SU-DHL-6 (cell line): ENCODE measurements around the gene RNF4.

Experiments used
- H2AFZ ChIP-seq: fragments of 200-600 bp; sonication (generic); 2 replicates; pipeline ENCODE4 v1.6.1; 2014; ENCODE audit warnings: low read depth, mild to moderate bottlenecking, moderate library complexity, mixed read lengths, antibody characterized with exemption, low read length; ENCODE audit not compliant: severe bottlenecking
- H3F3A ChIP-seq: fragments of 200-600 bp; shearing (Covaris generic); 2 replicates; pipeline ENCODE4 v1.6.0; 2016; ENCODE audit warnings: antibody characterized with exemption, mild to moderate bottlenecking; ENCODE audit not compliant: insufficient read depth
- H3K27ac ChIP-seq: fragments of 200-600 bp; sonication (generic); 2 replicates; pipeline ENCODE4 v1.5.1; 2016; ENCODE audit warnings: low read depth, mild to moderate bottlenecking, low read length, moderate library complexity, mixed read lengths
- H3K27me3 ChIP-seq: fragments of 200-600 bp; sonication (generic), shearing (Covaris generic); 2 replicates; pipeline ENCODE4 v1.6.0; 2014; ENCODE audit warnings: mild to moderate bottlenecking, low read length
- H3K36me3 ChIP-seq: fragments of 200-600 bp; sonication (generic); 2 replicates; pipeline ENCODE4 v1.6.1; 2014; ENCODE audit warnings: mild to moderate bottlenecking, low read length, mixed read lengths
- H3K4me2 ChIP-seq: fragments of 300-600, 200-600 bp; shearing (Covaris generic), sonication (generic); 2 replicates; pipeline ENCODE4 v1.6.0; 2014; ENCODE audit warnings: low read length, low read depth, mild to moderate bottlenecking; ENCODE audit not compliant: poor library complexity, severe bottlenecking
- H3K4me3 ChIP-seq: fragments of 200-600 bp; sonication (generic); 2 replicates; pipeline ENCODE4 v1.5.1; 2014; ENCODE audit warnings: antibody characterized with exemption, low read length, mild to moderate bottlenecking, mixed read lengths; ENCODE audit not compliant: insufficient read depth, poor library complexity, severe bottlenecking
- H3K79me2 ChIP-seq: fragments of 200-600 bp; sonication (generic); 2 replicates; pipeline ENCODE4 v1.6.1; 2014; ENCODE audit warnings: mild to moderate bottlenecking, low read length, moderate library complexity; ENCODE audit not compliant: insufficient read depth
- H3K9ac ChIP-seq: fragments of 200-600 bp; sonication (generic); 2 replicates; pipeline ENCODE4 v1.7.0; 2014; ENCODE audit warnings: mild to moderate bottlenecking, low read length
- H3K9me2 ChIP-seq: fragments of 200-600 bp; sonication (generic); replicated peaks from 2 replicates; pipeline ENCODE4 v1.6.1; 2014; ENCODE audit warnings: low read length; ENCODE audit not compliant: insufficient read depth
- H3K9me3 ChIP-seq: fragments of 200-600 bp; sonication (generic); 2 replicates; pipeline ENCODE4 v1.6.1; 2014; ENCODE audit warnings: low read length, mixed read lengths; ENCODE audit not compliant: insufficient read depth
- H4K20me1 ChIP-seq: fragments of 200-600 bp; sonication (generic); 2 replicates; pipeline ENCODE4 v1.6.1; 2014; ENCODE audit warnings: low read depth, mild to moderate bottlenecking, antibody characterized with exemption, low read length, moderate library complexity, mixed read lengths
- EZH2phosphoT487 ChIP-seq: fragments of 200-600 bp; sonication (generic), shearing (Covaris generic); conservative IDR thresholded peaks from 2 replicates; pipeline ENCODE4 v1.6.1; 2018; ENCODE audit warnings: mild to moderate bottlenecking, antibody characterized with exemption, low read length, moderate library complexity, mixed read lengths
- TF ChIP-seq, protein P1 (sequence below): fragments of 200-600 bp; sonication (generic); IDR thresholded peaks from one replicate; pipeline ENCODE4 v1.5.1; 2017; ENCODE audit warnings: antibody characterized with exemption, mild to moderate bottlenecking, low read length, moderate library complexity; ENCODE audit not compliant: insufficient read depth, poor library complexity, severe bottlenecking

Gene RNF4

GRCh38 chr4:2442175-2442993 lies 26.5 kb upstream of the RNF4 start:
- H2AFZ ChIP-seq = peak overlapping the region; percentile 97
- no peak overlapping the region for H3K4me3 ChIP-seq
- H3F3A ChIP-seq = no peaks in the 10 kb centered on the region
- no peak overlapping the region for H3K27ac ChIP-seq
- H3K4me2 ChIP-seq = no peak overlapping the region
- no peaks in the 10 kb centered on the region for H3K9me3 ChIP-seq
- no peaks in the 10 kb centered on the region for H4K20me1 ChIP-seq
- TF ChIP-seq EZH2phosphoT487 = no peak
- TF ChIP-seq, protein P1, sequence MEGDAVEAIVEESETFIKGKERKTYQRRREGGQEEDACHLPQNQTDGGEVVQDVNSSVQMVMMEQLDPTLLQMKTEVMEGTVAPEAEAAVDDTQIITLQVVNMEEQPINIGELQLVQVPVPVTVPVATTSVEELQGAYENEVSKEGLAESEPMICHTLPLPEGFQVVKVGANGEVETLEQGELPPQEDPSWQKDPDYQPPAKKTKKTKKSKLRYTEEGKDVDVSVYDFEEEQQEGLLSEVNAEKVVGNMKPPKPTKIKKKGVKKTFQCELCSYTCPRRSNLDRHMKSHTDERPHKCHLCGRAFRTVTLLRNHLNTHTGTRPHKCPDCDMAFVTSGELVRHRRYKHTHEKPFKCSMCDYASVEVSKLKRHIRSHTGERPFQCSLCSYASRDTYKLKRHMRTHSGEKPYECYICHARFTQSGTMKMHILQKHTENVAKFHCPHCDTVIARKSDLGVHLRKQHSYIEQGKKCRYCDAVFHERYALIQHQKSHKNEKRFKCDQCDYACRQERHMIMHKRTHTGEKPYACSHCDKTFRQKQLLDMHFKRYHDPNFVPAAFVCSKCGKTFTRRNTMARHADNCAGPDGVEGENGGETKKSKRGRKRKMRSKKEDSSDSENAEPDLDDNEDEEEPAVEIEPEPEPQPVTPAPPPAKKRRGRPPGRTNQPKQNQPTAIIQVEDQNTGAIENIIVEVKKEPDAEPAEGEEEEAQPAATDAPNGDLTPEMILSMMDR = no peak
- no peaks in the 10 kb centered on the region for H3K27me3 ChIP-seq
- no peaks in the 10 kb centered on the region for H3K79me2 ChIP-seq
- H3K9me2 ChIP-seq = no peaks in the 10 kb centered on the region
- no peaks in the 10 kb centered on the region for H3K36me3 ChIP-seq
- H3K9ac ChIP-seq = no peak overlapping the region

GRCh38 chr4:2443061-2443730 lies 25.7 kb upstream of the RNF4 start:
- no peak for TF ChIP-seq EZH2phosphoT487
- TF ChIP-seq, protein P1 = no peak

DNA sequence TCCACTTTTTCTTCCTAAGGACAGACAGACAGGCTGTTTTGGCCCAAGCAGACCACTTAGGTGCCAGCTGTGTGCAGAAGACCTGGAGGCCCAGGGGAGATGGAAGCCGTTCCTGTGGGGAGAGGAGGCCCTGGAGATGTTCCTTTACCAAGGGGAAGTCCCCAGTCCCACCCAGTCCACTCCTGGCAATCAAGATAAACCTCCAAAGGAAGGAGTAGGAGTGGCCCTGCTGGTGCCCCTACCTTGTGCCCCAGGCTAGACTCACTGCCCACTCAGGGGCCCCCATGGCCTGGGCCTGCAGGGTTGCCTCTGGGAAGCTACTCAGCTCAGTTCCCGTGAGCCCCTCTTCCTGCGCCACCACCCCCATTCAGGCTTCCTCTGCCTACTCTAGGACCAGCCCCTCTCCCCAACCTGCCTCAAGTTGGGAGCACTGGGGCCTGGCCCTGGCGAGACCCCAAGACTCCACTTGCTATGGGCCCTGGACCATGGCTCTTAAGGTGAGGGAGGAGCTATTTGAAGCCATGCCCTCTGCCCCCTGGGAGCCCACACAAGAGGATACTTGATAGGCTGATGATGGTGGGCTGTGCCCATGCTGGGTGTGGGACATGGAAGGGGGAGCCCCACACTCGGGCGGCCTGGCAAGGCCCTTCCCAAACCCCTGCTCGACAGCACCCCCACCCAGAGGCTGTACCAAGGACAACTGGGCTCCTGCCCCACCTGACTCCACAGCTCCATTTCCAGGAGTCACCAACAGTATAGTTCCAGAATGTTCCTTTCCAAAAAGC lies 24.8 kb upstream of the RNF4 start:
- TF ChIP-seq, protein P1 = no peak
- TF ChIP-seq EZH2phosphoT487 = no peak
- Histone ChIP-seq H3K9me3 (no peaks in the 10 kb centered on the region), H4K20me1 (no peaks in the 10 kb centered on the region), H2AFZ (no peak overlapping the region), H3K4me2 (no peak overlapping the region), H3K9ac (no peak overlapping the region), H3K27me3 (no peaks in the 10 kb centered on the region), H3F3A (no peaks in the 10 kb centered on the region), H3K27ac (no peak overlapping the region), H3K79me2 (no peaks in the 10 kb centered on the region), H3K9me2 (no peaks in the 10 kb centered on the region), H3K4me3 (no peak overlapping the region), H3K36me3 (no peaks in the 10 kb centered on the region)

More at GRCh38 chr4:2443061-2443730, 25.7 kb upstream of the RNF4 start:
- no peaks in the 10 kb centered on the region for H3K36me3 ChIP-seq
- no peak overlapping the region for H3K4me3 ChIP-seq
- no peaks in the 10 kb centered on the region for H3K9me3 ChIP-seq
- no peak overlapping the region for H3K4me2 ChIP-seq
- no peaks in the 10 kb centered on the region for H3K79me2 ChIP-seq
- H4K20me1 ChIP-seq = no peaks in the 10 kb centered on the region
- no peaks in the 10 kb centered on the region for H3K27me3 ChIP-seq
- H3K9ac ChIP-seq = no peak overlapping the region
- no peak overlapping the region for H3K27ac ChIP-seq
- H2AFZ ChIP-seq = no peak overlapping the region
- no peaks in the 10 kb centered on the region for H3K9me2 ChIP-seq
- no peaks in the 10 kb centered on the region for H3F3A ChIP-seq
